ENCODE results near the gene DIS3L2. TPM values are rescaled to one million over a fixed set of nuclear protein-coding genes. Genes with fewer than 3 reads are reported as not detected.

Gene DIS3L2
- total and polyA plus RNA-seq, 2 of the 8 experiments (the other 6 are each of a cell fraction or from before 2014, with no cell fraction given) = 11.5 to 21.6 TPM

DNA sequence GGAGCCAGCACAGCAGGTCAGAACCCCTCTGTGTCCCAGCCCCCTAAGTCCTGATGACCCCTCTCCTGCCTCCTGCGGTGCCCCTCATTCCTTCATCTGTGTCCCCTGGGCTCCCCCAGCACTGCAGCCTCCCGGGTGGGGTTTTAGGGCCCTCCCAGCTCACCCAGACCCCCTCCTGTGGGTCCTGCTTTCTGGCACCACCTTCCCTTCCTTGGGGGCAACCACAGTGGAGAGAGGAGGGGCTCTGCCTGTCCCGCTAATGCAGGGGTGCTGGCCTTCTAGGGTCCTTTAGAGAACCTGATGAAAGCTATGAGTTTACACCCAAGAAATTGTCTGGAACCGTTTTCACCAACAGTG lies 374.3 kb downstream of the DIS3L2 start:
- H2AFZ ChIP-seq (ENCODE audit: low read length) = no peak overlapping the region
- WGBS, 2 experiments (ENCODE audit: extremely low coverage in 1 of 2, insufficient coverage in 1 of 2, insufficient read length in 1 of 2, insufficient replicate concordance in 2 of 2, low coverage in 1 of 2, low lambda C conversion rate in 2 of 2, missing lambda C conversion rate in 1 of 2) = 88% methylated on average over 4 of the region's 4 CpGs; no CpG with 5 or more reads in 1 of the 2 experiments
- no peak overlapping the region for H2BK120ac ChIP-seq (replicated peaks; ENCODE audit: low read depth, low read length)
- no peak overlapping the region for H3K23ac ChIP-seq (ENCODE audit: insufficient read length)
- no peak for FAIRE-seq
- no peak overlapping the region for H3K56ac ChIP-seq (replicated peaks; ENCODE audit: insufficient read length, low read depth, low read length)
- no peak overlapping the region for H3K4ac ChIP-seq (replicated peaks; ENCODE audit: insufficient read length, low read depth, low read length)
- no peak overlapping the region; the same call in 1 of the 2 replicates for H2BK15ac ChIP-seq (ENCODE audit: low read length)
- H3K9me3 ChIP-seq (ENCODE audit: insufficient read depth in 2 of 2, low read depth in 1 of 2, low read length in 1 of 2) = no peaks in the 10 kb centered on the region
- H4K8ac ChIP-seq (ENCODE audit: extremely low read depth, insufficient read depth, low read length) = no peak overlapping the region
- no peak overlapping the region for H3K4me3 ChIP-seq (ENCODE audit: extremely low read depth in 1 of 4, insufficient read depth in 2 of 4, low read depth in 3 of 4, low read length in 4 of 4)
- no peak overlapping the region for H2BK5ac ChIP-seq (ENCODE audit: low read depth, low read length)
- H4K91ac ChIP-seq (replicated peaks; ENCODE audit: insufficient read length, low read length) = no peak overlapping the region
- no peak overlapping the region for H2AK5ac ChIP-seq (ENCODE audit: low read depth, low read length)
- H3K23me2 ChIP-seq (ENCODE audit: low read depth, low read length) = no peaks in the 10 kb centered on the region
- H2BK20ac ChIP-seq (ENCODE audit: low read length) = no peak overlapping the region
- no peaks in the 10 kb centered on the region; a peak in 1 of 7 replicates for H3K4me1 ChIP-seq (replicated peaks in 1 of 4; ENCODE audit: control insufficient read depth in 3 of 4, insufficient read depth in 4 of 4, low read length in 3 of 4)
- DNase-seq (ENCODE audit: low read depth in 1 of 2, low spot score in 2 of 2) = no peak
- no peak overlapping the region for H2BK12ac ChIP-seq (ENCODE audit: low read depth, low read length)
- no peak overlapping the region for H4K5ac ChIP-seq (ENCODE audit: insufficient read length, low read depth, low read length)
- no peak overlapping the region for H3K14ac ChIP-seq (ENCODE audit: insufficient read length)
- H3K27me3 ChIP-seq (replicated peaks in 1 of 4; ENCODE audit: control insufficient read depth in 3 of 4, extremely low read depth in 1 of 4, insufficient read depth in 3 of 4, low read length in 3 of 4) = no peaks in the 10 kb centered on the region
- no peaks in the 10 kb centered on the region for H3K79me2 ChIP-seq (ENCODE audit: control insufficient read depth in 1 of 2, insufficient read depth in 2 of 2, low read length in 2 of 2)
- H4K20me1 ChIP-seq (replicated peaks in 1 of 2; ENCODE audit: control insufficient read depth in 1 of 2, insufficient read depth in 2 of 2, low read length in 2 of 2) = no peaks in the 10 kb centered on the region
- ChIA-PET POLR2A (ENCODE audit: partially characterized antibody) (interaction anchor here (1.3 kb wide), 1 partner anchor 90 kb away, joined by 3 read pairs; no protein-coding TSS in a partner anchor), CTCF (ENCODE audit: partially characterized antibody) (interaction anchor here (0.6 to 5.5 kb wide), 42 partner anchors 8 to 483 kb away, joined by 3 to 92 read pairs (median 4); partner anchors contain the start of gene PRSS56)
- H3K36me3 ChIP-seq (ENCODE audit: control insufficient read depth in 2 of 4, insufficient read depth in 4 of 4, low read length in 3 of 4) = no peaks in the 10 kb centered on the region
- H3K9ac ChIP-seq (replicated peaks in 1 of 4; ENCODE audit: extremely low read depth in 1 of 4, low read depth in 3 of 4, low read length in 3 of 4) = no peak overlapping the region
- no peak overlapping the region for H3K18ac ChIP-seq (ENCODE audit: extremely low read depth, low read length)
- H3K4me2 ChIP-seq (ENCODE audit: insufficient read depth in 1 of 2, low read depth in 2 of 2, low read length in 2 of 2) = no peak overlapping the region
- H3K27ac ChIP-seq (ENCODE audit: low read depth, low read length) = no peak overlapping the region
- H3K79me1 ChIP-seq (ENCODE audit: low read depth, low read length) = no peaks in the 10 kb centered on the region
- TF ChIP-seq SP1 (IDR thresholded peaks at IDR 0.05; ENCODE audit: low read depth, low read length) = no peak
- TF ChIP-seq, protein P1, sequence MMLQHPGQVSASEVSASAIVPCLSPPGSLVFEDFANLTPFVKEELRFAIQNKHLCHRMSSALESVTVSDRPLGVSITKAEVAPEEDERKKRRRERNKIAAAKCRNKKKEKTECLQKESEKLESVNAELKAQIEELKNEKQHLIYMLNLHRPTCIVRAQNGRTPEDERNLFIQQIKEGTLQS (IDR thresholded peaks at IDR 0.05; ENCODE audit: insufficient read depth, low read depth, low read length) = no peak
- TF ChIP-seq, protein P2, sequence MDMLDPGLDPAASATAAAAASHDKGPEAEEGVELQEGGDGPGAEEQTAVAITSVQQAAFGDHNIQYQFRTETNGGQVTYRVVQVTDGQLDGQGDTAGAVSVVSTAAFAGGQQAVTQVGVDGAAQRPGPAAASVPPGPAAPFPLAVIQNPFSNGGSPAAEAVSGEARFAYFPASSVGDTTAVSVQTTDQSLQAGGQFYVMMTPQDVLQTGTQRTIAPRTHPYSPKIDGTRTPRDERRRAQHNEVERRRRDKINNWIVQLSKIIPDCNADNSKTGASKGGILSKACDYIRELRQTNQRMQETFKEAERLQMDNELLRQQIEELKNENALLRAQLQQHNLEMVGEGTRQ (IDR thresholded peaks at IDR 0.05; ENCODE audit: low read length) = no peak
- no peak for TF ChIP-seq FOSL1 (IDR thresholded peaks at IDR 0.05; ENCODE audit: insufficient read depth, low read depth, low read length)
- TF ChIP-seq CREB1 (IDR thresholded peaks at IDR 0.05) = no peak
- TF ChIP-seq RBBP5 (IDR thresholded peaks at IDR 0.05; ENCODE audit: borderline replicate concordance, low read depth, low read length) = no peak
- TF ChIP-seq, protein P3, sequence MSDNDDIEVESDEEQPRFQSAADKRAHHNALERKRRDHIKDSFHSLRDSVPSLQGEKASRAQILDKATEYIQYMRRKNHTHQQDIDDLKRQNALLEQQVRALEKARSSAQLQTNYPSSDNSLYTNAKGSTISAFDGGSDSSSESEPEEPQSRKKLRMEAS (IDR thresholded peaks at IDR 0.05) = no peak
- no peak for TF ChIP-seq SIX5 (IDR thresholded peaks at IDR 0.05; ENCODE audit: low read depth, low read length)
- TF ChIP-seq KDM5A (IDR thresholded peaks at IDR 0.05; ENCODE audit: low read length) = no peak
- TF ChIP-seq KDM4A (IDR thresholded peaks at IDR 0.05; ENCODE audit: low read depth, low read length, severe bottlenecking) = no peak
- TF ChIP-seq MAFK (IDR thresholded peaks at IDR 0.05; ENCODE audit: low read depth, low read length) = no peak
- TF ChIP-seq HDAC6 (IDR thresholded peaks at IDR 0.05; ENCODE audit: low read depth, low read length) = no peak
- TF ChIP-seq SRF (IDR thresholded peaks at IDR 0.05; ENCODE audit: low read depth, low read length) = no peak

Measured in H1 (cell line).